Erythroblast (primary cell): ENCODE results near the gene ELF1.

Experiments used
- GATA1 ChIP-seq: IDR thresholded peaks from 2 replicates; pipeline ENCODE4 v1.6.1; 2011; ENCODE audit warnings: low read depth, mild to moderate bottlenecking, control low read depth, low read length, moderate library complexity
- POLR2A ChIP-seq: IDR thresholded peaks from 2 replicates; pipeline ENCODE4 v1.6.1; 2011; ENCODE audit warnings: mild to moderate bottlenecking, low read length

DNA sequence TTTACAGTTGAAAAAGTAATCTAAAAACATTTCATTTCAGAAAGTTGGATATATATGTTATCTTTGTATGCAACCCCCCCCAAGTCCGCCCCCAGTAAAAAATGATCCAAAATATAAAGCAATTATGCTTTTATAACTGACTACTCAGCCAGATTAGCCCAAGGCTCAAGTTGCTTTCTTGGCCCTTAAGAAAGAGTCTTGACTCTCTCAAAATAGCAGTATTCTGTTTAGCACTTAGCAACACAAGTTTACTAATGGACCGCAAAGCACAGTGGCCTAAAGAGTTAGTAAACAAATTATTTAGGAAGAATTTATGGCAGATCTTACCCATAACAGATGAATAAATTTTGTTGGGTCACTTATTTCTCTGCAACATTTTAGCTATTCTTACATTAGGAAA is 86.9 kb downstream of the ELF1 start:
- no peak for TF ChIP-seq POLR2A
- TF ChIP-seq GATA1, result no peak
